GM12872 (cell line): ENCODE data around the gene CBX3.

Experiments
- TF ChIP-seq, protein P1 (sequence below): IDR thresholded peaks from 3 replicates; pipeline ENCODE4 v1.5.1; 2011; ENCODE audit warnings: low read depth, mild to moderate bottlenecking, low read length, moderate library complexity; ENCODE audit not compliant: insufficient read depth

The CBX3 gene

DNA sequence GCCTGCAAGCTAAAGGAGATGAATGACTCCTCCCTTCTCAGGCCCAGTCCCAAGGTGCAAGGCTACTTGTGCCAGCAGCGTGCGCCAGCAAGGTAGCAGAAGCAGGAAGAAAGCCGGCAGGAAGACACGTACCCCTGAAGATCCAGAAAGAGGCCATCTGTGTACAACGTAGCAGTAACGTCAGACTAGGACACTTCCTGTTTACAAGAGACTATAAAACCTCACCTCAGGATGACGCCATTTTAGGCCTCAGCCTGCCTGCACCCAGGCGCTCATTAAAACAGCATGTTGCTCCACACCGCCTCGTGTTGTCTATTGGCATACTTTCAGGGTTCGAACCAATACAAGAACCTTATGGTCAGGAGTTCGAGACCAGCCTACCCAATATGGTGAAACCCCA lies 48.7 kb downstream of the CBX3 start:
- TF ChIP-seq, protein P1, sequence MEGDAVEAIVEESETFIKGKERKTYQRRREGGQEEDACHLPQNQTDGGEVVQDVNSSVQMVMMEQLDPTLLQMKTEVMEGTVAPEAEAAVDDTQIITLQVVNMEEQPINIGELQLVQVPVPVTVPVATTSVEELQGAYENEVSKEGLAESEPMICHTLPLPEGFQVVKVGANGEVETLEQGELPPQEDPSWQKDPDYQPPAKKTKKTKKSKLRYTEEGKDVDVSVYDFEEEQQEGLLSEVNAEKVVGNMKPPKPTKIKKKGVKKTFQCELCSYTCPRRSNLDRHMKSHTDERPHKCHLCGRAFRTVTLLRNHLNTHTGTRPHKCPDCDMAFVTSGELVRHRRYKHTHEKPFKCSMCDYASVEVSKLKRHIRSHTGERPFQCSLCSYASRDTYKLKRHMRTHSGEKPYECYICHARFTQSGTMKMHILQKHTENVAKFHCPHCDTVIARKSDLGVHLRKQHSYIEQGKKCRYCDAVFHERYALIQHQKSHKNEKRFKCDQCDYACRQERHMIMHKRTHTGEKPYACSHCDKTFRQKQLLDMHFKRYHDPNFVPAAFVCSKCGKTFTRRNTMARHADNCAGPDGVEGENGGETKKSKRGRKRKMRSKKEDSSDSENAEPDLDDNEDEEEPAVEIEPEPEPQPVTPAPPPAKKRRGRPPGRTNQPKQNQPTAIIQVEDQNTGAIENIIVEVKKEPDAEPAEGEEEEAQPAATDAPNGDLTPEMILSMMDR = no peak
